NCI-H2196 treated with DMSO at 0.1 percent for 48 hours (cell line): Measurements from ENCODE around the gene CEP41.
A peak's percentile ranks its signal among the peaks of the same experiment; 100 is the strongest.

Experiments used
- DNase-seq: peaks from one replicate; lab custom pipeline; 2025; ENCODE audit not compliant: unreplicated experiment; lab: John Stamatoyannopoulos, UW

CEP41 gene, protein sequence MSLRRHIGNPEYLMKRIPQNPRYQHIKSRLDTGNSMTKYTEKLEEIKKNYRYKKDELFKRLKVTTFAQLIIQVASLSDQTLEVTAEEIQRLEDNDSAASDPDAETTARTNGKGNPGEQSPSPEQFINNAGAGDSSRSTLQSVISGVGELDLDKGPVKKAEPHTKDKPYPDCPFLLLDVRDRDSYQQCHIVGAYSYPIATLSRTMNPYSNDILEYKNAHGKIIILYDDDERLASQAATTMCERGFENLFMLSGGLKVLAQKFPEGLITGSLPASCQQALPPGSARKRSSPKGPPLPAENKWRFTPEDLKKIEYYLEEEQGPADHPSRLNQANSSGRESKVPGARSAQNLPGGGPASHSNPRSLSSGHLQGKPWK

DNA sequence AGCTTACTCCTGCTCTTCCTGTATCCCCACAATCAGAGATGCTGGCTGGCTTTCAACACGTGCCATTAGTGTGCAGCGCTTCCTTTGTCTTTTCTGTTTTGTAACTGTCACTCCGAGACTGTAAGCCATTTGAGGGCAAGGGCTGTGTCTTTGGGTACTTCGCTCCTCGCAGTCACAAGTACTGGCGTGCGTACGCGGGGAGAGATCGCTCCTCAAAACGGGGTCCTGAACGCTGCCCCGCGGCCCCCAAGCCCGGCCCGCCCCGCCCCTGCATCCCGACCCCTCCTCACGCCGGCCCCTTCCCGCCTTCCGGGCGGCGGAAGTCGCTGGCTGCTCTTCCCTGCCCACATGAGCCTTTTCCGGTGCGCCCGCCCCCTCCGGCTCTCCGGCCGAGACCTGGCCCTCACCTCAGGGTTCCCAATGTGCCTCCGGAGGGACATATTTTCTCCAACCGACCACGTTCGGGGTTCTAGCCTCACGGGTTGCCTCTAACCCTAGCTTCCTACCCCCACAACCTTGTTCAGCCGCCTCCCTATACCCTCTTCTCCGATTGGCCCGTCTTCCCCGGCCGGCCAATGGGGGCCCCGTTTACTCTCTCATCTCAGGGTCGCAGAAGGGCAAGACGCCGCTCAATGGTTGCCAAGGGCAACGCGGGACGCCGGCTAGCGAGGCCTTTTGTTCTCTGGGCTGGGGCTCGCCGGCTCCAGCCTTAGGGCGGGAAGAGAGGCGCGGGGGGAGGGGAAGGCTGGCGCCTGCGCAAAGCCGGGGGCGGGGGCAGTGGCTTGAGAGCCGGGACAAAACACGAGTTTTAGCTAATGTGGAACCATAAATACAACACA is at the start of gene CEP41:
Gene CEP41 (minus strand): TSS at position 490 of the 839 bp plus-strand sequence. CDS start 50 bp downstream, at position 440.
- peak; percentile 97 for DNase-seq

DNA sequence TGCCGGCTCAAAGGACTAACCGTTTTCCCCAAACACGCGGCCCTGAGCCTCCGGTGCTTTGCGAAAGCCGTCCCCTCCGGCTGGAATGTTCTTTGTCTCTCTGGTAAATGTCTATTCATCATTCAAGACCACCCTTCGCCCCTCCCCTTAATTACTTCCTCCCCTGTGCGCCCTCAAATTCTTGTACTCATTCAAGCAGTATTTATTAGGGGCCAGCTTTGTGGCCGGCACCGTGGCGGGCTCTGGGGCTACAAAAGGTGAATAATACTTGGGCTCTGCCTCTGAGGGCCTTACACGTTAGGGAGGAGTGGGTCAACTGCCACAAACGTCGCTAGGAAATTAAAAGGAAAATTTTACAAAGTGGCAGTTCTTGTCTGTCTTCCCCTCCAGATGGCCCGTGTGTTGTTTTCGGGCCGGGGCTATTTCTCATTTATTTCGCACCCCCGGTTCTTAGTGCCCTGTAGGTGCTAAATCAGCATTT is 49.5 kb upstream of the CEP41 start:
- no peak for DNase-seq

GRCh38 chr7:130489140-130489983 is 48.5 kb upstream of the CEP41 start:
- no peak for DNase-seq

DNA sequence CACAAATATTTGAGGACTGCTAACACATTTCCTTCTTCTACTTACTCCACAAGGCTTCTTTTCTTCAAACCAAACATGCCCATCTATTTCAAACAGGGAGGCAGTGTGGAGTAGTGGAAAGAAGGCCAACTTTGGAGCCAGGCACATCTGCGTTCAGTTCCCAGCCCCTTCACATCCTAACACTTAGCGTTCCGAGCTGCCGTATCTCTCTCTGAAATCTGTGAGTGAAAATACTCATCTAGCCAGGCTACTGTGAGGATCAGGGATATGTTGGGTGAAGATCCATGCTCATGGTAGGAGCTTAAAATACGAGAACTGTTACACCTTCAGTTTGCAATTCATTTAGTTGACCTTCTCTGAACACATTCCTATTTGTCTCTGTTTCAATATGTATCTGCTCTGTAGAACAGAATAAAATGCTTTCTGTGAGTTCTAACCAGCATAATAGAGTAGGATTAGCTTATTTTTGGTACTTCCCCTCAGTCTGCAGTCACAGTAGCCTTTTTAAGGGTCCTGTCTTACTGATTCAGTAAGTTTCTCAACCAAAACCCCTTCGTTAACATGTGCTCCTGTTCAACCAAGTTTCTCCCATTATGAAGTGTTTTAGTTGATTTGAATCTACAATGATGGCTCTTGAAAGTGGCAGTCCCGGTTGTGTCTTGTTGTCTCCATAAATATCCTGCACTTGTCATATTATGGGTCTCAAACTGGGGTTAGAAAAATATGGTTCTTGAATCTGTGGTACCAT is 47.8 kb upstream of the CEP41 start:
- DNase-seq = no peak

DNA sequence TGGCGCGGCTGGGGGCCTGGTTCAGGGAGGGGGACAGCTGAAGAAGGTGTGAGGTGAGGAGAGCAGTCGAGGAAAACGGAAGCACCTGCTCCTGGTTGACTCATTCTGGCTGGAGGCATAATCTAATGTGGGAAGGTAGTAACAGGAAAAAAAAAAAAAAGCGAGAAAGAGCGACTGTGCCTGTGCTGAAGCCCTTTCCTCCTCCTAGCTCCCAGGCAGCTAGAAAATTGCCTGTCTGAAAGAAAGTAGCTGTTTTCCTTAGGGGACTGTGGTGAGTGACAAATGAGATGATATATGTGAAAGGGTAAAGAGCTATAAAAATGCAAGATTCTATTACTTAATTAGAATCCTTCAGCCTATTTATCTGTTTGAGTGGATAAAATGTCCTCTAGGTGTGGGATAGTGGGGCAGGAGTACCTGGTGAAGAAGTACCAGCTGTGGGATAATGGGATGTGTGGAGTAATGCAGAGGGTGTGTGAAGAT is 46.2 kb upstream of the CEP41 start:
- peak; percentile 35 for DNase-seq

GRCh38 chr7:130486114-130486953 is 45.5 kb upstream of the CEP41 start:
- peak; percentile 96 for DNase-seq

DNA sequence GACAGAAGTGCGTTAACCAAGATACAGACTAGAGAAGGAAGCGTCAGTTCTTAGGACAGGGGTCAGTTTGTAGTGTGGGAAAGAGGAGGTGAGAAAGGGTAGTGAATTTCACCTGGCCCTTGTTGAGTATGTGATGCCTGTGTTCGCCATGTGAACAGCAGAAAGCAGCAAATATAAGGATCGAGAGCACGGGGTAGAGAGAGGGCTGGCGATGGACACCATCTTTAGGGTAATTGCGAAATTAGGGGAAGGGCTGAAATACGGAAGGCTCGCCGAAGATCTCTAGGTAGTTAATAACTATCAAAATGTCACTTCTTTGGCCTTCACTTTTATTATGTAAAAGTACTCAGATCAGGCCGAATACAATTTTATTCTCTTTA is 44.9 kb upstream of the CEP41 start:
- DNase-seq = no peak

- no peak for DNase-seq
These were observed 42.2 kb upstream of the CEP41 start for GRCh38 chr7:130483031-130483430.

DNA sequence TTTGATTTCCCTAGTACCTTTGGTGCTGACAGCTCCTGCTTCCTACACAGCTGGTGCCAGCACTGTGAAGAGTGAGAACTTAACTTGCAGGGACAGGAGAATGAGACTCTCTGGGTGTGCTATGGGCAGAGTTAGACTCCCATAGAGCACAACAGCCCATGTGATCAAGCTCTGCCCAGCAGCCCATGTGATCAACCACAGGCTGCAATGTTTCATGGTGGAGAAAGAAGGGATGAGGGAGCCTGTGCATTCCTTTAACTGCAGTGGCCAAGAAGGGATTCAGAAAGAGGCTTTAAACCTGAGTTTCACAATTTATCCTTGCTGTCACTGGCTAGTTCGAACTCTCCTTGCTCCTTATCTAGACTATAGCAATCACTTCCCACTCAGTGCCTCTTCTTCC is 41.1 kb upstream of the CEP41 start:
- no peak for DNase-seq

GRCh38 chr7:130479716-130480400 is 39.0 kb upstream of the CEP41 start:
- no peak for DNase-seq

DNA sequence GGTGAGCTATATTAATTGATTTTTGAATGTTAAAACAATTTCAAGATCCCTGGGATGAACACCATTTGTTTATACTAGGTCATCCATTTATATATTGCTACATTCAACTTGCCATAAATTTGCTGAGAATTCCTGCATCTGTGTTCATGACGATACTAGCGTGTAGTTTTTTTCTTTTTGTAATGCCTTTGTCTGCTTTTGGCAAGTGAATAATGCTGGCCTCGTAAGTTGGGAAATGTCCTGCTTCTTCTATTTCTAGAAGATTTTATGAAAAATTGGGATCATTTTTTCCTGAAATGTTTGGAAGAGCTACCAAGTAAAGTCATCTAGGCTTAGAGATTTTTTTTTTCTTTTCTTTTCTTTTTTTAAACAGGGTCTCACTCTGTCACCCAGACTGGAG is 38.2 kb upstream of the CEP41 start:
- no peak for DNase-seq

GRCh38 chr7:130476297-130477150 is 35.7 kb upstream of the CEP41 start:
- no peak for DNase-seq

- DNase-seq = no peak
These were observed 35.0 kb upstream of the CEP41 start for GRCh38 chr7:130475776-130476175.

DNA sequence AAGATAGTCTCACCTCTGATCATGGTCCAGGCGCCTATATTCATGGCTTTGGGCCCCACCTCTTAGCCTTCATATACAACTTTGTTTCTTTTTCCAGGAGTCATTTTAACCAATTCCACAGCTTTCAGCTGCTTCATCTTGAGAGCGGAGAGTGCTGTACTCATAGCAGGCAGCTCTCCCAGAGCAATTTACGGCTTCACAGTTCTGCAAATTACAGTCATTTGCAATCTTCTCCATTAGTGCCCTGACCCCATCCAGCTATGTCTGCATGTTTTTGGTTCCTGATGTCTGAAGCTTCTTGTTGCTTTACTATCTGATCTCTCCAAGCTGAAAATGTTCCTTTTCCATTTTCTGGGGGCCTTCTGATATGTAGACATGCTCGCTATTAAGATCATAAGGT is 33.1 kb upstream of the CEP41 start:
- DNase-seq = no peak

- DNase-seq = no peak
These were observed 32.5 kb upstream of the CEP41 start for GRCh38 chr7:130473289-130473688.

DNA sequence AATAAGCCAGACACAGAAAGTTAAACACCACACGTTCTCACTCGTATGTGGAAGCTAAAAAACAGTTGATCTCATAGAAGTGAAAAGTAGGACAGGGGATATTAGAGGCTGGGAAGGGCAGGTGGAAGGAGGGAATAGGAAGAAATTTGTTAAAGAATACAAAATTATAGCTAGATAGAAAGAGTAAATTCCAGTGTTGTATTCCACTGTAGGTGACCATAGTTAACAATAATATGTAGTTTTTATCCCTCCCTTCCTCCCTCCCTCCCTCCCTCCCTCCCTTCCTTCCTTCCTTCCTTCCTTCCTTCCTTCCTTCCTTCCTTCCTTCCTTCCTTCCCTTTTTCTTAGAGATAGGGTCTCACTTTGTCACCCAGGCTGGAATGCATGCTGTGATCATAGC is 31.2 kb upstream of the CEP41 start:
- DNase-seq = no peak

DNA sequence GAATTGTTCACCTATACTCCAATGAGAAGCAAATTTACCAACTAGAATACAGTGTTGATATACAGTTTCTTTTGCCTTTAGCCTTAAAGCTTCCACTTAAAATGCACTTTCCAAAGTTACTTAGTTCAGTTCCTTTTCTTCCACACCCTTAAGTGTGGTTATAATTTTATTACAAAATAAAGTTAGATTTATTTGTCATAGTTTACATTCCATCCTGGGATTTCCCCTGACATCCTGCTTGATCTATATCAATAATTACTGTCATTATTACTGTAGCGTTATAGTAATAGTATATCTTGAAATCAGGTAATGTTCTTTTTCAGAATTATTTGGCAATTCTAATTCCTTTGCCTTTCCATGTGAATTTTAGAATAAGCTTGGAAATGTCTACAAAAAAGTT is 27.8 kb upstream of the CEP41 start:
- DNase-seq = no peak
